ENCODE results near the gene KBTBD4.
A peak's percentile ranks its signal among the peaks of the same experiment; 100 is the strongest.
"Not testable (repeated sequence)": the region's sequence is repeated elsewhere in the genome, so short reads cannot be mapped to it uniquely, and the experiment has no call there.

KBTBD4 gene

DNA sequence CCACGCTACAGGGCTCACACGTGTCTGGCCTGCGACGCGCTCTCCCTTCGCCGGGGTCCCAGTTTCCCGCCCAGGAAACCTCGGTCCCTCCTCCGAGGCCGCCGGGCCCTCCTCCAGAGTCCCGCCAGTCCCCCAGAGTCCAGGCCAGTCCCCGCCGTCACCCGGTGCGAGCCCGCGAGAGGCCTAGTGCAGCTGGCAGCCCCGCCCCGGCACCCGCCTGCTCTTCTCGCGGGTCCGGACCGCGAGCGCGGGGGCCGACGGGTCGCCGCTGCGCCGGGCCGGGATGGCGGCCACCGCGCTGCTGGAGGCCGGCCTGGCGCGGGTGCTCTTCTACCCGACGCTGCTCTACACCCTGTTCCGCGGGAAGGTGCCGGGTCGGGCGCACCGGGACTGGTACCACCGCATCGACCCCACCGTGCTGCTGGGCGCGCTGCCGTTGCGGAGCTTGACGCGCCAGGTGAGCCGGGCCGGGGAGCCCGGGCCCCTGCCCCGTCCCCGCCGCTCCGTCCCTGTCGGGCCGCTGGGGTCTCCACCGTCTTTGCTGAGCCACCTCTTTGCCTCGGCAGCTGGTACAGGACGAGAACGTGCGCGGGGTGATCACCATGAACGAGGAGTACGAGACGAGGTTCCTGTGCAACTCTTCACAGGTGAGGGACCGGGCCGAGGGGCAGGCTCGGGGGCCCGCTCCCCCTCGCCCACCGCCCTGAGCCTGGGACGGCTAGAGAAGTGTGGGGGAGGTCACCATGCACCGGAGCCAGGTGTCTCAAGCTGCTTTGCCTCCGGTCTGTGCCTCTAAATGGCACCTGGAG, 13.2 kb downstream of the KBTBD4 start, which contains the start of gene PTPMT1:
Gene PTPMT1 (plus strand): TSS at position 260 of the 809 bp plus-strand sequence. CDS start 24 bp downstream, at position 284.
- Histone ChIP-seq H3K79me2 (ENCODE audit: insufficient read depth, low read length) (peaks cover 41% of the 10 kb centered on the region), H3K9me2 (replicated peaks; ENCODE audit: insufficient read depth, low read length) (no peaks in the 10 kb centered on the region)

GRCh38 chr11:47564933-47565339, 13.8 kb downstream of the KBTBD4 start:
- Histone ChIP-seq H3K27ac (ENCODE audit: low read depth, low read length) (peak overlapping the region; percentile 58), H3F3A (ENCODE audit: insufficient read depth) (peaks cover 3% of the 10 kb centered on the region; the same call in 1 of the 2 replicates), H4K20me1 (ENCODE audit: low read depth, low read length) (no peaks in the 10 kb centered on the region), H3K4me3 (ENCODE audit: insufficient read depth, low read length, poor library complexity, severe bottlenecking) (peak overlapping the region; percentile 83), H3K9me3 (ENCODE audit: insufficient read depth, low read length) (no peaks in the 10 kb centered on the region), H3K9ac (ENCODE audit: low read length) (peak overlapping the region; percentile 91), H3K79me2 (ENCODE audit: insufficient read depth, low read length) (peaks cover 36% of the 10 kb centered on the region), H3K9me2 (replicated peaks; ENCODE audit: insufficient read depth, low read length) (no peaks in the 10 kb centered on the region), H2AFZ (ENCODE audit: low read depth, low read length, severe bottlenecking) (peak overlapping the region; percentile 92), H3K4me2 (ENCODE audit: low read depth, low read length, poor library complexity, severe bottlenecking) (peak overlapping the region; percentile 96), H3K36me3 (ENCODE audit: low read length) (no peaks in the 10 kb centered on the region), H3K27me3 (ENCODE audit: low read length) (no peaks in the 10 kb centered on the region)
- TF ChIP-seq, protein P1, sequence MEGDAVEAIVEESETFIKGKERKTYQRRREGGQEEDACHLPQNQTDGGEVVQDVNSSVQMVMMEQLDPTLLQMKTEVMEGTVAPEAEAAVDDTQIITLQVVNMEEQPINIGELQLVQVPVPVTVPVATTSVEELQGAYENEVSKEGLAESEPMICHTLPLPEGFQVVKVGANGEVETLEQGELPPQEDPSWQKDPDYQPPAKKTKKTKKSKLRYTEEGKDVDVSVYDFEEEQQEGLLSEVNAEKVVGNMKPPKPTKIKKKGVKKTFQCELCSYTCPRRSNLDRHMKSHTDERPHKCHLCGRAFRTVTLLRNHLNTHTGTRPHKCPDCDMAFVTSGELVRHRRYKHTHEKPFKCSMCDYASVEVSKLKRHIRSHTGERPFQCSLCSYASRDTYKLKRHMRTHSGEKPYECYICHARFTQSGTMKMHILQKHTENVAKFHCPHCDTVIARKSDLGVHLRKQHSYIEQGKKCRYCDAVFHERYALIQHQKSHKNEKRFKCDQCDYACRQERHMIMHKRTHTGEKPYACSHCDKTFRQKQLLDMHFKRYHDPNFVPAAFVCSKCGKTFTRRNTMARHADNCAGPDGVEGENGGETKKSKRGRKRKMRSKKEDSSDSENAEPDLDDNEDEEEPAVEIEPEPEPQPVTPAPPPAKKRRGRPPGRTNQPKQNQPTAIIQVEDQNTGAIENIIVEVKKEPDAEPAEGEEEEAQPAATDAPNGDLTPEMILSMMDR (IDR thresholded peaks at IDR 0.05; ENCODE audit: insufficient read depth, low read length, poor library complexity, severe bottlenecking): no peak

More for the DNA sequence above, 13.2 kb downstream of the KBTBD4 start, which contains the start of gene PTPMT1:
- peak within 1 kb of the TSS; percentile 83 for H3K4me3 ChIP-seq (ENCODE audit: insufficient read depth, low read length, poor library complexity, severe bottlenecking)
- TF ChIP-seq, protein P1 (IDR thresholded peaks at IDR 0.05; ENCODE audit: insufficient read depth, low read length, poor library complexity, severe bottlenecking): no peak
- no peak for TF ChIP-seq EZH2phosphoT487 (conservative IDR thresholded peaks at IDR 0.05; ENCODE audit: low read length)
- no peaks in the 10 kb centered on the region for H3K9me3 ChIP-seq (ENCODE audit: insufficient read depth, low read length)
- no peaks in the 10 kb centered on the region for H3K27me3 ChIP-seq (ENCODE audit: low read length)
- H3K27ac ChIP-seq (ENCODE audit: low read depth, low read length): peak within 1 kb of the TSS; percentile 58
- H3K36me3 ChIP-seq (ENCODE audit: low read length): 0 out of 2 replicates have a peak, but pooled peaks cover under 1% of the 10 kb centered on the region
- peak within 1 kb of the TSS; percentile 91 for H3K9ac ChIP-seq (ENCODE audit: low read length)
- H3F3A ChIP-seq (ENCODE audit: insufficient read depth): peaks cover 10% of the 10 kb centered on the region
- peak within 1 kb of the TSS; percentile 96 for H3K4me2 ChIP-seq (ENCODE audit: low read depth, low read length, poor library complexity, severe bottlenecking)
- H2AFZ ChIP-seq (ENCODE audit: low read depth, low read length, severe bottlenecking): peak within 1 kb of the TSS; percentile 92
- H4K20me1 ChIP-seq (ENCODE audit: low read depth, low read length): no peaks in the 10 kb centered on the region

- H3F3A ChIP-seq (ENCODE audit: insufficient read depth); H2AFZ ChIP-seq (ENCODE audit: low read depth, low read length, severe bottlenecking); H4K20me1 ChIP-seq (ENCODE audit: low read depth, low read length); H3K36me3 ChIP-seq (ENCODE audit: low read length); H3K9me3 ChIP-seq (ENCODE audit: insufficient read depth, low read length); H3K9me2 ChIP-seq (replicated peaks; ENCODE audit: insufficient read depth, low read length); H3K27me3 ChIP-seq (ENCODE audit: low read length): not testable (repeated sequence)
- H3K4me3 ChIP-seq (ENCODE audit: insufficient read depth, low read length, poor library complexity, severe bottlenecking): peak overlapping the region; percentile 83
- H3K79me2 ChIP-seq (ENCODE audit: insufficient read depth, low read length): peaks cover 30% of the 10 kb centered on the region
- peak overlapping the region; percentile 96 for H3K4me2 ChIP-seq (ENCODE audit: low read depth, low read length, poor library complexity, severe bottlenecking)
- H3K9ac ChIP-seq (ENCODE audit: low read length): peak overlapping the region; percentile 91
- H3K27ac ChIP-seq (ENCODE audit: low read depth, low read length): peak overlapping the region; percentile 58; the same call in 1 of the 2 replicates
These were observed 14.4 kb downstream of the KBTBD4 start for GRCh38 chr11:47564366-47564765.

GRCh38 chr11:47562393-47562792, 16.4 kb downstream of the KBTBD4 start:
- not testable (repeated sequence) for H3K27me3 ChIP-seq (ENCODE audit: low read length)

More at GRCh38 chr11:47562393-47562792, 16.4 kb downstream of the KBTBD4 start:
- H2AFZ ChIP-seq (ENCODE audit: low read depth, low read length, severe bottlenecking); H3K4me2 ChIP-seq (ENCODE audit: low read depth, low read length, poor library complexity, severe bottlenecking); H3K36me3 ChIP-seq (ENCODE audit: low read length); H3K9me2 ChIP-seq (replicated peaks; ENCODE audit: insufficient read depth, low read length); H4K20me1 ChIP-seq (ENCODE audit: low read depth, low read length); H3K4me3 ChIP-seq (ENCODE audit: insufficient read depth, low read length, poor library complexity, severe bottlenecking); H3K9ac ChIP-seq (ENCODE audit: low read length); H3K9me3 ChIP-seq (ENCODE audit: insufficient read depth, low read length); H3F3A ChIP-seq (ENCODE audit: insufficient read depth); H3K27ac ChIP-seq (ENCODE audit: low read depth, low read length): not testable (repeated sequence)
- peaks cover 25% of the 10 kb centered on the region for H3K79me2 ChIP-seq (ENCODE audit: insufficient read depth, low read length)
